Subcutaneous adipose tissue (tissue), 4 donors: ENCODE measurements around the gene EIF3M. TPM values are rescaled to one million over a fixed set of nuclear protein-coding genes. Genes with fewer than 3 reads are reported as not detected.

ENCODE experiments used
- CTCF ChIP-seq: fragments of 450-650 bp; IDR thresholded peaks from one replicate; pipeline ENCODE4 v1.5.1; 2016; ENCODE audit warnings: low read depth, mild to moderate bottlenecking, control low read depth, antibody characterized with exemption, moderate library complexity
- total RNA-seq, 4 donors: library from RNA; depleted of rRNA; stranded (reverse); fragments of >200 nt; gene quantifications; one replicate each; pipeline ENCODE4 v1.1.0, GENCODE V29; 2016

EIF3M gene
- total RNA-seq, 4 donors from 2014 or later, result 277 to 447 (median 362) TPM

- TF ChIP-seq CTCF, result no peak
Measured at GRCh38 chr11:32616903-32617302, 33.3 kb downstream of the EIF3M start.

GRCh38 chr11:32630844-32631243, 47.2 kb downstream of the EIF3M start:
- no peak for TF ChIP-seq CTCF

GRCh38 chr11:32635819-32636218, 52.2 kb downstream of the EIF3M start:
- no peak for TF ChIP-seq CTCF

- no peak for TF ChIP-seq CTCF
Measured at GRCh38 chr11:32641361-32641760, 57.7 kb downstream of the EIF3M start.

GRCh38 chr11:32643526-32643925, 59.9 kb downstream of the EIF3M start:
- TF ChIP-seq CTCF, result no peak

Other genes starting within 250 kb of the EIF3M start
- under 1 TPM in 1 of 4 donors, not detected in 3; 0.82 TPM for gene WT1, start 148.3 kb upstream of the EIF3M start, total RNA-seq
- under 1 TPM in 1 of 4 donors, not detected in 3; 0.17 TPM for gene CCDC73, start 210.8 kb downstream of the EIF3M start, total RNA-seq
- gene PRRG4, start 246.1 kb downstream of the EIF3M start, total RNA-seq, result 1 to 10 TPM in 3 of 4 donors, under 1 TPM in 1; 0.75 to 2.2 (median 1.2) TPM